Measurements from ENCODE around the gene XKRX. TPM values are rescaled to one million over a fixed set of nuclear protein-coding genes. Genes with fewer than 3 reads are reported as not detected.

Gene XKRX
- total RNA-seq, 1 experiment from 2014 or later = 0.16 TPM

- H3K4me1 ChIP-seq (replicated peaks) = no peaks in the 10 kb centered on the region
- H3K27me3 ChIP-seq (replicated peaks) = no peaks in the 10 kb centered on the region
- H3K36me3 ChIP-seq = no peaks in the 10 kb centered on the region
- no peaks in the 10 kb centered on the region for H3K9me3 ChIP-seq (replicated peaks)
- no peak overlapping the region for H3K4me3 ChIP-seq
- H3K27ac ChIP-seq = no peak overlapping the region
- DNase-seq (ENCODE audit: low read depth in 1 of 2, low spot score in 2 of 2) = no peak
Measured at GRCh38 chrX:100870527-100870926, 58.2 kb downstream of the XKRX start.

GRCh38 chrX:100868273-100868672, 60.4 kb downstream of the XKRX start:
- Histone ChIP-seq H3K36me3 (no peaks in the 10 kb centered on the region), H3K4me3 (no peak overlapping the region), H3K9me3 (replicated peaks) (no peaks in the 10 kb centered on the region), H3K4me1 (replicated peaks) (no peaks in the 10 kb centered on the region), H3K27me3 (replicated peaks) (no peaks in the 10 kb centered on the region), H3K27ac (no peak overlapping the region)
- no peak for DNase-seq (ENCODE audit: low read depth in 1 of 2, low spot score in 2 of 2)

GRCh38 chrX:100864657-100865391, 63.9 kb downstream of the XKRX start:
- no peak for DNase-seq (ENCODE audit: low read depth in 1 of 2, low spot score in 2 of 2)
- H3K9me3 ChIP-seq (replicated peaks) = no peaks in the 10 kb centered on the region
- no peak overlapping the region for H3K27ac ChIP-seq
- H3K27me3 ChIP-seq (replicated peaks) = no peaks in the 10 kb centered on the region
- H3K4me1 ChIP-seq (replicated peaks) = no peaks in the 10 kb centered on the region
- no peak overlapping the region for H3K4me3 ChIP-seq
- no peaks in the 10 kb centered on the region for H3K36me3 ChIP-seq

Other genes starting within 250 kb of the XKRX start
- 8.0 and 9.7 TPM in 2 replicates for gene SYTL4, start 196.8 kb downstream of the XKRX start, total RNA-seq (2014; rRNA removed; shearing (Covaris generic))
- 20.2 and 28.3 TPM in 2 replicates for gene CSTF2, start 108.5 kb downstream of the XKRX start, total RNA-seq (2014; rRNA removed; shearing (Covaris generic))
- not detected in 2 replicates for gene NOX1, start 54.6 kb downstream of the XKRX start, total RNA-seq (2014; rRNA removed; shearing (Covaris generic))
- not detected in 2 replicates for gene ARL13A, start 40.8 kb upstream of the XKRX start, total RNA-seq (2014; rRNA removed; shearing (Covaris generic))
- gene TRMT2B, start 123.2 kb upstream of the XKRX start, total RNA-seq (2014; rRNA removed; shearing (Covaris generic)) = 13.7 and 18.7 TPM in 2 replicates
- not detected in 2 replicates for gene TMEM35A, start 150.0 kb upstream of the XKRX start, total RNA-seq (2014; rRNA removed; shearing (Covaris generic))
- 40.7 and 43.6 TPM in 2 replicates for gene CENPI, start 169.3 kb upstream of the XKRX start, total RNA-seq (2014; rRNA removed; shearing (Covaris generic))

All from SJSA1 (cell line).